Measurements from ENCODE around the gene DTNA. TPM values are rescaled to one million over a fixed set of nuclear protein-coding genes. Genes with fewer than 3 reads are reported as not detected.

The DTNA gene
- total RNA-seq, 2 experiments from 2014 or later: 0.48 to 0.53 TPM

GRCh38 chr18:34928088-34928753 is 218.1 kb downstream of the DTNA start:
- Mint-ChIP-seq H3K36me3 (ENCODE audit: low read depth) (no peaks in the 10 kb centered on the region), H3K27me3 (peaks cover 2% of the 10 kb centered on the region), H3K4me3 (no peak overlapping the region), H3K9me3 (ENCODE audit: low read depth) (no peaks in the 10 kb centered on the region), H3K27ac (no peak overlapping the region), H3K4me1 (no peaks in the 10 kb centered on the region)
- DNase-seq (no peak), ATAC-seq (no peak)
- POLR2A ChIA-PET: no interaction called here
- CTCF ChIA-PET: no interaction called here
- intact Hi-C loops (cut with DNase I, micrococcal nuclease): no loop called here

- H3K4me3 Mint-ChIP-seq: no peak overlapping the region
- H3K4me1 Mint-ChIP-seq: no peaks in the 10 kb centered on the region
- DNase-seq (no peak), ATAC-seq (no peak)
- H3K27me3 Mint-ChIP-seq: peaks cover 2% of the 10 kb centered on the region
- ChIA-PET POLR2A (no interaction called here), CTCF (interaction anchor here (0.6 to 0.9 kb wide), 2 partner anchors 19 to 146 kb away, joined by 3 read pairs; no protein-coding TSS in a partner anchor)
- H3K36me3 Mint-ChIP-seq (ENCODE audit: low read depth): no peaks in the 10 kb centered on the region
- intact Hi-C loops (cut with DNase I, micrococcal nuclease): no loop called here
- H3K27ac Mint-ChIP-seq: no peak overlapping the region
- H3K9me3 Mint-ChIP-seq (ENCODE audit: low read depth): no peaks in the 10 kb centered on the region
Measured at GRCh38 chr18:34928754-34929335, 218.7 kb downstream of the DTNA start.

DNA sequence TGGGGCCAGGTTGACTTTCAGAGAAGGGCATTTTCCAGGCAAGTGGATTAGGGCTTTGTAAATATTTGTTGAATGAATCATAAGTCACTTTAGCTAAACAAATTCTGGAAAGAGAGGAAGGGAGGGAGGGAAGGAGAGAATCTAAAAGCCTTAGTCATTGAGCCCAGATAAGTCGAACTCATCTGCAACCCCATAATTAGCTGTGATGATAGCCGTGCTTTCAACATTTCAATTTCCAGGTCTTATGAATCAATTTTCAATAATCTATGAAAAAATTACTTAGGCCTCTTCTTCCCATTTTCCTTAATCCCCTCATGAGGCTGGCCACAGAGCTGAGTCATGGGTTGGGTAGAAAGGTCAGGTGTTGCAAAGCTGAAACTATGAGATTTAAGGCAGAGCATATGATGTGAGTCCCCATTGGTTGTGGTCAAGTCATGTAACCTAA is 219.3 kb downstream of the DTNA start:
- POLR2A ChIA-PET: no interaction called here
- H3K27me3 Mint-ChIP-seq: peaks cover 2% of the 10 kb centered on the region
- CTCF ChIA-PET: interaction anchor here (0.5 to 0.9 kb wide), 4 partner anchors 19 to 1263 kb away, joined by 3 read pairs; no protein-coding TSS in a partner anchor
- no peak for ATAC-seq
- intact Hi-C loops (cut with DNase I, micrococcal nuclease): no loop called here
- H3K4me3 Mint-ChIP-seq: no peak overlapping the region
- no peak overlapping the region for H3K27ac Mint-ChIP-seq
- no peak for DNase-seq
- no peaks in the 10 kb centered on the region for H3K9me3 Mint-ChIP-seq (ENCODE audit: low read depth)
- H3K4me1 Mint-ChIP-seq: no peaks in the 10 kb centered on the region
- H3K36me3 Mint-ChIP-seq (ENCODE audit: low read depth): no peaks in the 10 kb centered on the region

DNA sequence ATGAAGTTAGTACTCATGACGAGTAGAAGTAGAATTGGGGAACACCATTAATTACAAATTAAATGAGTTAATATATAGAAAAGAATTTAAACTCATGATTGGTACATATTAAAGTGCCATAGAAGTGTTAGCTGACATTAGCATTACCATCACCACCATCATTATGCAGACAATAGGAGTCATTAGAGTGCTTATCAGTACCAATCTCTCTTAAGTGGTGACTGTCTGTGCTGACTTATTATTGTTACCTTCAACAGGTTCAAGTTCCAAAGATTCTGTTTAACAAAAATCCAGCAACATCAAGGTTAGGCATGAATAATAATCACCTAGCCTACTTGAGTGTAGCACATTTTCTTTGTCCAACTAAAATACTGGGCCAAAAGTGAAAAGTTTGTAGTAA is 222.3 kb downstream of the DTNA start:
- no peak overlapping the region for H3K4me3 Mint-ChIP-seq
- CTCF ChIA-PET: interaction anchor here (1.1 kb wide), 1 partner anchor 142 kb away, joined by 3 read pairs; no protein-coding TSS in a partner anchor

DNA sequence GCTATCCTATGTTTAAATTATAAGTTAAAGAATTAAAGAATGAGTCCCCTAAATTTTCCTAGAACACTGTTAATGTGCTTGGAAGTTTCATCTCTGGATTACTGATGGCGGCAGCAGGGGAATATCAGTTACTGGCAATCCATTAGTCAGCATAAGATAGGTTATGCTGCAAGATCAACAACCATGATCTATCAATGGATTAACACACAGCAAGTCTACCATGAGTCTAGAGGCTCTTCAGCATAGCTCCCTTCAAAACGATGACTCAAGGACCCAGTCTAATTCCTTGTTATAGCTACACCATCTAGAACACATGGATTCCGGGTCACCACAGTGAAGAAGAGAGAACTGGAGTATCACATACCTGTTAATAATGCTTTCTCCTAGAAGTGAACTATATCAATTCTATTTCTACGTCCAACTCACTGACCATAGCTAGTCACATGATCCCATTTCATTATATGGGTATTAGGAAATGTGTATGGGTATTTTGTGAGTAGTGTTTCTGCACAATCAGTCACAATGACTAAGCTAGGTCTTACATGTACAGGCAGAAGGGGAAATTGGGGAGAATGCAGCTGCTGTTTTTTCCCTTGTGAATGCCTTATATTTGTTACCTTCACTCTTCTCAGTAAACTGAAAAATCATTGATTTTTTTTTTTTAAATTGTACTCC is 222.8 kb downstream of the DTNA start:
- H3K4me3 Mint-ChIP-seq: no peak overlapping the region
- ATAC-seq (no peak), DNase-seq (no peak)
- H3K4me1 Mint-ChIP-seq: no peaks in the 10 kb centered on the region
- ChIA-PET CTCF (interaction anchor here (0.7 to 1.1 kb wide), 3 partner anchors 10 to 590 kb away, joined by 3 read pairs; no protein-coding TSS in a partner anchor), POLR2A (interaction anchor here (0.6 kb wide), 1 partner anchor 28 kb away, joined by 5 read pairs; no protein-coding TSS in a partner anchor)
- H3K27ac Mint-ChIP-seq: no peak overlapping the region
- H3K9me3 Mint-ChIP-seq (ENCODE audit: low read depth): no peaks in the 10 kb centered on the region
- H3K36me3 Mint-ChIP-seq (ENCODE audit: low read depth): no peaks in the 10 kb centered on the region
- intact Hi-C loops (cut with DNase I, micrococcal nuclease): no loop called here
- H3K27me3 Mint-ChIP-seq: peaks cover 4% of the 10 kb centered on the region

More for the DNA sequence above, 222.3 kb downstream of the DTNA start:
- no peaks in the 10 kb centered on the region for H3K36me3 Mint-ChIP-seq (ENCODE audit: low read depth)
- intact Hi-C loops (cut with DNase I, micrococcal nuclease): no loop called here
- POLR2A ChIA-PET: no interaction called here
- H3K4me1 Mint-ChIP-seq: no peaks in the 10 kb centered on the region
- DNase-seq (no peak), ATAC-seq (no peak)
- H3K27me3 Mint-ChIP-seq: peaks cover under 1% of the 10 kb centered on the region
- H3K27ac Mint-ChIP-seq: no peak overlapping the region
- no peaks in the 10 kb centered on the region for H3K9me3 Mint-ChIP-seq (ENCODE audit: low read depth)

DNA sequence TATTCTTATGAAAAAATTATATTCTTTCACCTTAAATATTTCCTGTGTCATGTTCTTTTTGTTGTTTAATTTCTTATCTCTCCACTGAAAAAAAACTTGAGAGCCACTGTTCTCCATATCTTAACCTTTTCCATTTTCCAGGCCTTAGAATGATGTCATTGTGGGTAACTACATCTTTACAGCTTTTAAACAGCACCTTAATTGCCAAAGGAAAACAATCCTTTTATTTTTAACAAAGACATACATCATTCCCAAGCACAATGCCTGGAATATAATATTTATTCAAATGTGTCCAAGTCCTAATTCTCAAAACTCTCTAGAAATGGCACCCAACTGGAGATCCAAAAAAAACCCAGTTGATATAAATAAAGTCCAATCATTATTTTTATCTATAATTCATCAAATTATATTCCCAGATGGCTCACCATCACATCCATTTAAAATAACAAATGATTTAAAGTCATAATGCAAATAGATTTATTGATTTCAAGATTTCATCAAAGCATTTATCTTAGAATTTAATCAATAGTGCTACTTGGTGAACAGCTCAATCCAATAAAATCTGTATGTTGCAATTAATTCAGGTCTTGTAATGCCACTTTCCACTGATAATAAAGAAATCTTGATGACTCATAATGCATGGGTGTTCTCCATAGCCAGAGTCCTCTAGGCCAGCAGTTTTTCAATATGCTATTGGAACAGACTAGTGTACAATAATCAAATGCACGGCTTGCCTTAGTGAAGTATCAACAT is 224.0 kb downstream of the DTNA start:
- H3K27ac Mint-ChIP-seq: no peak overlapping the region
- DNase-seq (no peak), ATAC-seq (no peak)
- intact Hi-C loops (cut with DNase I, micrococcal nuclease): no loop called here
- H3K4me1 Mint-ChIP-seq: no peaks in the 10 kb centered on the region
- ChIA-PET CTCF (interaction anchor here (1.0 kb wide), 1 partner anchor 11 kb away, joined by 3 read pairs; no protein-coding TSS in a partner anchor), POLR2A (no interaction called here)
- H3K27me3 Mint-ChIP-seq: peaks cover 5% of the 10 kb centered on the region
- H3K4me3 Mint-ChIP-seq: no peak overlapping the region
- no peaks in the 10 kb centered on the region for H3K36me3 Mint-ChIP-seq (ENCODE audit: low read depth)
- no peaks in the 10 kb centered on the region for H3K9me3 Mint-ChIP-seq (ENCODE audit: low read depth)

DNA sequence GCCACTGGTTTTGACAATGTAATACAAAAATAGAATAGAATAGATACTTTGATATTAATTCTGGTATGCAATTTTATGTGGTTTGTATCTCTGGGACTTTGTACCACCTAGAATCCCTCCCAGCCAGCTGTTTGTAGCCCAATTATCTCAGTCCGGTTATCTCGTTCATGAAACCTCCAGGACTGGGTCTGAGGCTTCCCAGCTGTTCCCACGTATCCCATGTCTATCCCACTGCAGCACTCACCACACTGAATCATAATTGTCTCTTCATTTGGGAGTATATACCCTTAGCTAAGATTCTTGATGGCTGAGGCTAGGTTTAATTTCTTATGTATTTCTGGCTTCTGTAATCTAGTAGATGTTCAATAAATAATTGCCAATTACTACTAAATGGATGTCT is 226.7 kb downstream of the DTNA start:
- intact Hi-C loops (cut with DNase I, micrococcal nuclease): no loop called here

GRCh38 chr18:34938090-34938489 is 228.0 kb downstream of the DTNA start:
- DNase-seq (no peak), ATAC-seq (no peak)
- Mint-ChIP-seq H3K4me1 (no peaks in the 10 kb centered on the region), H3K27ac (no peak overlapping the region), H3K4me3 (no peak overlapping the region), H3K9me3 (ENCODE audit: low read depth) (no peaks in the 10 kb centered on the region), H3K27me3 (peaks cover 18% of the 10 kb centered on the region), H3K36me3 (ENCODE audit: low read depth) (no peaks in the 10 kb centered on the region)
- POLR2A ChIA-PET: interaction anchor here (0.6 kb wide), 1 partner anchor 60 kb away, joined by 6 read pairs; no protein-coding TSS in a partner anchor
- intact Hi-C loops (cut with DNase I, micrococcal nuclease): no loop called here
- CTCF ChIA-PET: interaction anchor here (0.7 kb wide), 1 partner anchor 1475 kb away, joined by 4 read pairs; no protein-coding TSS in a partner anchor

More for the DNA sequence above, 226.7 kb downstream of the DTNA start:
- ChIA-PET POLR2A (no interaction called here), CTCF (no interaction called here)
- H3K27me3 Mint-ChIP-seq: peaks cover 11% of the 10 kb centered on the region
- no peaks in the 10 kb centered on the region for H3K9me3 Mint-ChIP-seq (ENCODE audit: low read depth)
- H3K4me1 Mint-ChIP-seq: no peaks in the 10 kb centered on the region
- ATAC-seq: no peak
- H3K4me3 Mint-ChIP-seq: no peak overlapping the region
- no peak for DNase-seq
- H3K36me3 Mint-ChIP-seq (ENCODE audit: low read depth): no peaks in the 10 kb centered on the region
- H3K27ac Mint-ChIP-seq: no peak overlapping the region
